RWPE2 (cell line): ENCODE measurements around the gene SH3PXD2B.
A peak's percentile ranks its signal among the peaks of the same experiment; 100 is the strongest.

Source experiments
- ATAC-seq: fragments of 200-7000 bp; cut with Tn5 transposase; 3 replicates; pipeline ENCODE4 v1.9.1; 2021; ENCODE audit warnings: low read depth
- DNase-seq: peaks from one replicate; pipeline ENCODE4 v3.0.0-alpha.2; 2020; ENCODE audit warnings: low spot score
- H3K27ac ChIP-seq: fragments of 450-650 bp; 2 replicates; pipeline ENCODE4 v1.5.1; 2017; ENCODE audit warnings: mild to moderate bottlenecking; ENCODE audit not compliant: poor library complexity, severe bottlenecking
- H3K27me3 ChIP-seq: fragments of 250-450 bp; sonication (Bioruptor Pico); 2 replicates; pipeline ENCODE4 v1.5.1; 2021; ENCODE audit warnings: mild to moderate bottlenecking, moderate library complexity; ENCODE audit not compliant: insufficient read depth, poor library complexity, severe bottlenecking
- H3K36me3 ChIP-seq: fragments of 250-450 bp; sonication (Bioruptor Pico); 2 replicates; pipeline ENCODE4 v1.5.1; 2020; ENCODE audit warnings: low read depth, mild to moderate bottlenecking, moderate library complexity
- H3K4me1 ChIP-seq: fragments of 250-450 bp; sonication (Bioruptor Pico); 2 replicates; pipeline ENCODE4 v1.5.1; 2021; ENCODE audit warnings: mild to moderate bottlenecking, moderate library complexity; ENCODE audit not compliant: insufficient read depth, poor library complexity, severe bottlenecking
- H3K4me3 ChIP-seq: fragments of 250-450 bp; sonication (Bioruptor Pico); 2 replicates; pipeline ENCODE4 v1.5.1; 2021; ENCODE audit warnings: mild to moderate bottlenecking, moderate library complexity; ENCODE audit not compliant: severe bottlenecking
- H3K9me3 ChIP-seq: fragments of 250-450 bp; sonication (Bioruptor Pico); 2 replicates; pipeline ENCODE4 v1.5.1; 2021; ENCODE audit warnings: mild to moderate bottlenecking, moderate library complexity; ENCODE audit not compliant: severe bottlenecking
- TF ChIP-seq, protein P1 (sequence below): fragments of 450-650 bp; IDR thresholded peaks from one replicate; pipeline ENCODE4 v1.5.1; 2017; ENCODE audit warnings: mild to moderate bottlenecking, moderate library complexity; ENCODE audit not compliant: poor library complexity, severe bottlenecking

Gene SH3PXD2B

DNA sequence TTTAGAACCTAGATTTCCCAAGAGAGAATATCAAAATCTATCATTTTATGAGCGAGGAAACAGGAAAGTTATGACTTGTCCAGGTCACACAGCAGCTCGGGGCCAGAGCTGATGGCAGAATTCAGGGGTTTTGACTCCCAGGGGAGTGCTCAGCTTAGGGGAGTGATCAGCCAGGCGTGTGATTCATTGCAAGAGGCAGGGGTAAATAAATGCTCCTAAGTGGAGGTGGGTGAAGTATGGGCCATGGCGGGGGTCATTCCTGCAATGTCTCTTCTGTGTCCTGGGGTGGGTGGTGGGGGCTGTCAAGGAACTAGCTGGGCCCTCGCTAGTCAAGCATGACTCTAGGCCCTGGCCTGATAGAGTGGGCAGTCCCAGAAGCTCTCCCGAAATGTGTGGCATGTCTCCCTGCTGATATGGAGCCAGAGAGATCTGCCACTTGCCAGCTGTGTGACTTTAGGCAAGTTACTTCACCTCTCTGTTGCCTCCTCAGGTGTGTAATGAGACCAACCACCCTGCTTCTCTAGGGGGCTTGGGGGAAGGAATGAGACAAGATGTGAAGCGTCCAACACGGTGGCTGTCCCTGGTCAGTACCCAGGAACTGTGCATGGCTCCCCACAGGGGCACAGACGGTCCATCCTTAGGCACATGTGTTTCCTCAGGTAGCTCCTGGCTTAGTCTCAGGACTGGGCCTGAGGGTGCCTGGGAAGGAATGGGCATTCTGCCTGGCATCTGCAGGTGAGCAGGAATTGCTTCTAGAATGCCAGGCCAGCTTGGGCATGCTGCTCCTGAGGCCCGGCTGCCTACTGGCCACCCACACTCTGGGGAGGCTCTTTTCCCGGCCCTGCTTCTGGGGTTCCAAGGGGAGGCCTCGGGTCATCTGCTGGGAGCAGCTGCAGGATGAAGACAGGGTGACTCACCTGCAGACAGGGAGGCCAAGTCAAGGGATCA is 36.5 kb upstream of the SH3PXD2B start:
- no peaks in the 10 kb centered on the region for H3K9me3 ChIP-seq
- no peaks in the 10 kb centered on the region for H3K36me3 ChIP-seq

DNA sequence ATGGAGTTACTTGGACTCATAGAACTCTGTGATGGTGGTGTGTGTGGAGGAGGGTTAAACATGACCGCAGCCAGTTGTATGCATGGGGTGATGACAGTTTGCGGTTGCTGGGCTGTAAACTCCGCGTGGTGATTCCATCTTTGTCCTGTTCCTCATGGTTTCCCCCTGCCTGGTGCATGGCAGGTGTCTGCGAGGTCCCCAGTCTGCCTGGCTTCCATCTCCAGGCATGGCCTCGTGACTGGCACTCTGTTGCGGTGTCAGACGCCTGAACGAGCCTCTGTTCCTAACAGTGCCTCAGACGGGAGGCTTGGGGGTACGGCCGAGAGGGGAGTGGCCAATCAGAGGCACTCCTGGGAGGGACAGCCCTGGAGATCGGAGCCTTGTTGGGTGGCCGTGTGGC is 33.9 kb upstream of the SH3PXD2B start:
- Histone ChIP-seq H3K27ac (no peak overlapping the region), H3K4me1 (no peaks in the 10 kb centered on the region), H3K27me3 (no peaks in the 10 kb centered on the region), H3K9me3 (no peaks in the 10 kb centered on the region), H3K4me3 (no peak overlapping the region), H3K36me3 (no peaks in the 10 kb centered on the region)
- TF ChIP-seq, protein P1, sequence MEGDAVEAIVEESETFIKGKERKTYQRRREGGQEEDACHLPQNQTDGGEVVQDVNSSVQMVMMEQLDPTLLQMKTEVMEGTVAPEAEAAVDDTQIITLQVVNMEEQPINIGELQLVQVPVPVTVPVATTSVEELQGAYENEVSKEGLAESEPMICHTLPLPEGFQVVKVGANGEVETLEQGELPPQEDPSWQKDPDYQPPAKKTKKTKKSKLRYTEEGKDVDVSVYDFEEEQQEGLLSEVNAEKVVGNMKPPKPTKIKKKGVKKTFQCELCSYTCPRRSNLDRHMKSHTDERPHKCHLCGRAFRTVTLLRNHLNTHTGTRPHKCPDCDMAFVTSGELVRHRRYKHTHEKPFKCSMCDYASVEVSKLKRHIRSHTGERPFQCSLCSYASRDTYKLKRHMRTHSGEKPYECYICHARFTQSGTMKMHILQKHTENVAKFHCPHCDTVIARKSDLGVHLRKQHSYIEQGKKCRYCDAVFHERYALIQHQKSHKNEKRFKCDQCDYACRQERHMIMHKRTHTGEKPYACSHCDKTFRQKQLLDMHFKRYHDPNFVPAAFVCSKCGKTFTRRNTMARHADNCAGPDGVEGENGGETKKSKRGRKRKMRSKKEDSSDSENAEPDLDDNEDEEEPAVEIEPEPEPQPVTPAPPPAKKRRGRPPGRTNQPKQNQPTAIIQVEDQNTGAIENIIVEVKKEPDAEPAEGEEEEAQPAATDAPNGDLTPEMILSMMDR = no peak
- ATAC-seq (no peak), DNase-seq (peak; percentile 49)

More for the DNA sequence above, 36.5 kb upstream of the SH3PXD2B start:
- Histone ChIP-seq H3K27me3 (no peaks in the 10 kb centered on the region), H3K4me1 (no peaks in the 10 kb centered on the region), H3K4me3 (no peak overlapping the region), H3K27ac (no peak overlapping the region)
- TF ChIP-seq, protein P1 = no peak
- DNase-seq = peak; percentile 69
- ATAC-seq = peak; percentile 67

DNA sequence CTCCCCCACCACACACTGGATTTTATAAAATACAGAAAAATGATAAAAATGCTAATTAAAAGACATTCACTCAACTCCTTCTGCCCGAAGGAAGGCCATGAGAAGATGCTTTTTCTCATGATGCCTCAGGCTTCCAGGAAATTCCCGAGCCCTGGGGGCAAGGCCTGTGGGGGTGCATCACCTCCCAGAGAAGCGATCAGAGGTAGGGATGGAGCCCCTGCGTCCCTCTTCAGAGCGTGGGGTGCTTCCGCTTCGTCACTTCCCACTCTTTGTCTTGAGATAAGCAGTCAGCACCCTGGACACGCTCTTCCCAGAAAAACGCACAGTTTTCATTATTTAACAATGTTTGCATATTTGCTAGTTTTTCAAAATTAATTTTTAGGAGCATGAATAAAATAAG is 33.3 kb upstream of the SH3PXD2B start:
- no peaks in the 10 kb centered on the region for H3K27me3 ChIP-seq
- H3K9me3 ChIP-seq = no peaks in the 10 kb centered on the region
- DNase-seq = peak; percentile 27
- H3K4me3 ChIP-seq = no peak overlapping the region
- H3K36me3 ChIP-seq = no peaks in the 10 kb centered on the region
- ATAC-seq = no peak
- no peak overlapping the region for H3K27ac ChIP-seq
- no peaks in the 10 kb centered on the region for H3K4me1 ChIP-seq
- TF ChIP-seq, protein P1 = no peak

DNA sequence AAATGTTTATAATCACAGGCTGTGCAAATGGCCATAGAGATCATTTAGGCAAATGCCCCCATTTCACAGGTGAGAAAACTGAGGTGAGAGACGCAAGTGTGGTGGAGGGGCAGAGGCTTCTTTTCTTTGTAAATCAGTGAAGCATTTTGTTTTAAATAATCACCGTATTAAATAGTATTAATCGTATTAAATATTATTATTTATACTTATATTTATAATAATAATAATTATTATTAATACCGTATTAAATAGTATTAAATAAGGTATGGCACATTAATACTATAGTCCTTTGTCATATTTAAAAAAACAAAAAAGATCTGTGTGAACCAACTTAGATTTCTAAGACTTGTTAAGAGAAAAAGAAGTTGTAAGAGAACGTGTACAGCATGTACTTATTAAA is 32.6 kb upstream of the SH3PXD2B start:
- ATAC-seq (no peak), DNase-seq (no peak)
- Histone ChIP-seq H3K9me3 (no peaks in the 10 kb centered on the region), H3K36me3 (no peaks in the 10 kb centered on the region), H3K27ac (no peak overlapping the region), H3K4me3 (no peak overlapping the region), H3K27me3 (no peaks in the 10 kb centered on the region), H3K4me1 (no peaks in the 10 kb centered on the region)
- TF ChIP-seq, protein P1 = no peak

DNA sequence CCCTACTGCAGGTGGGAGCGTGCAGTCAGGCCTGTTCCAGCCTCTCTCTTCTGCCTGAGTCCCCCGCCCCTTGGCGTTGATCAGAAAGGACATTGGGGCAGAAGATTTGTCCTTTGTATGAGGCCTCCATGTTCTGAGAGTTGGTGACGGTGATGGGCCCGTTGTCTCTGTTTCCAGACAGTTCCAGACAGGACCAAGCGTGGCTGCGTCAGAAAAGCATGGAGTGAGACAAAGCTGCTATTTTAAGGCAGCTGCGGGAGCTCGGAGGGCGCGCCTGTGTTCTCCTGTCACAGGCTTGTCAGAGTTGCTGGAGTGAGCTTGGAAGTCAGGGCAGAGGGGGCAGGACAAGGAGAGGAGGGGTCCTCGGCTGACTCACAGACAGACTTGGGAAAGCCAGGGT is 32.1 kb upstream of the SH3PXD2B start:
- no peak for ATAC-seq
- no peaks in the 10 kb centered on the region for H3K9me3 ChIP-seq
- no peaks in the 10 kb centered on the region for H3K4me1 ChIP-seq
- no peak overlapping the region for H3K4me3 ChIP-seq
- H3K27ac ChIP-seq = no peak overlapping the region
- no peaks in the 10 kb centered on the region for H3K36me3 ChIP-seq
- H3K27me3 ChIP-seq = no peaks in the 10 kb centered on the region
- DNase-seq = peak; percentile 34
- TF ChIP-seq, protein P1 = no peak
